ENCODE data around the gene NCOA1.

The NCOA1 gene

GRCh38 chr2:24712296-24712695, 221.2 kb downstream of the NCOA1 start:
- no peak for DNase-seq

GRCh38 chr2:24717263-24717951, 226.4 kb downstream of the NCOA1 start:
- no peak for DNase-seq

GRCh38 chr2:24720310-24720709, 229.3 kb downstream of the NCOA1 start:
- no peak for DNase-seq

- DNase-seq: peak; percentile 78
These were observed 230.4 kb downstream of the NCOA1 start for GRCh38 chr2:24721470-24721869.

- peak; percentile 35 for DNase-seq
These were observed 231.2 kb downstream of the NCOA1 start for GRCh38 chr2:24722141-24722790.

GRCh38 chr2:24723191-24723590, 232.1 kb downstream of the NCOA1 start:
- no peak for DNase-seq

- no peak for DNase-seq
These were observed 232.6 kb downstream of the NCOA1 start for GRCh38 chr2:24723665-24724064.

GRCh38 chr2:24724111-24724775, 233.2 kb downstream of the NCOA1 start:
- DNase-seq: no peak

- no peak for DNase-seq
These were observed 234.9 kb downstream of the NCOA1 start for GRCh38 chr2:24725956-24726355.

GRCh38 chr2:24730481-24730880, 239.4 kb downstream of the NCOA1 start:
- DNase-seq: no peak

- DNase-seq: no peak
These were observed 240.0 kb downstream of the NCOA1 start for GRCh38 chr2:24731040-24731439.

- DNase-seq: no peak
These were observed 240.9 kb downstream of the NCOA1 start for GRCh38 chr2:24731923-24732322.

GRCh38 chr2:24734741-24735140, 243.7 kb downstream of the NCOA1 start:
- no peak for DNase-seq

GRCh38 chr2:24739354-24740025, 248.4 kb downstream of the NCOA1 start:
- DNase-seq: no peak

GRCh38 chr2:24740142-24740541, 249.1 kb downstream of the NCOA1 start:
- DNase-seq: no peak

- no peak for DNase-seq
These were observed 251.7 kb downstream of the NCOA1 start for GRCh38 chr2:24742730-24743129.

GRCh38 chr2:24743924-24744323, 252.9 kb downstream of the NCOA1 start:
- DNase-seq: no peak

- DNase-seq: no peak
These were observed 253.3 kb downstream of the NCOA1 start for GRCh38 chr2:24744356-24744755.

GRCh38 chr2:24745825-24746224, 254.8 kb downstream of the NCOA1 start:
- DNase-seq: no peak

GRCh38 chr2:24747299-24747698, 256.2 kb downstream of the NCOA1 start:
- DNase-seq: no peak

- no peak for DNase-seq
These were observed 258.1 kb downstream of the NCOA1 start for GRCh38 chr2:24749069-24749691.

GRCh38 chr2:24754985-24755705, 264.1 kb downstream of the NCOA1 start:
- no peak for DNase-seq
